Fibroblast of lung (primary cell): ENCODE results near the gene GOLGA5. TPM values are rescaled to one million over a fixed set of nuclear protein-coding genes. Genes with fewer than 3 reads are reported as not detected.

Experiments used
- DNase-seq, 2 donors: peaks; one replicate each; pipeline versions ENCODE4 v3.0.0 to v3.0.0-alpha.2; 2010; ENCODE audit warnings: low read depth in 2 of 2
- H2AFZ ChIP-seq: 2 replicates; pipeline ENCODE4 v1.5.1; 2012; ENCODE audit warnings: low read length, control low read depth, inconsistent platforms
- H3K27ac ChIP-seq: 2 replicates; pipeline ENCODE4 v1.5.1; 2011; ENCODE audit warnings: low read length, control low read depth; ENCODE audit not compliant: insufficient read depth
- H3K27me3 ChIP-seq: 2 replicates; pipeline ENCODE4 v1.5.1; 2011; ENCODE audit warnings: mild to moderate bottlenecking, low read length; ENCODE audit not compliant: control insufficient read depth, insufficient read depth
- H3K36me3 ChIP-seq: 2 replicates; pipeline ENCODE4 v1.5.1; 2011; ENCODE audit warnings: low read length; ENCODE audit not compliant: control insufficient read depth, insufficient read depth
- H3K4me1 ChIP-seq: 2 replicates; pipeline ENCODE4 v1.5.1; 2011; ENCODE audit warnings: low read length; ENCODE audit not compliant: control insufficient read depth, insufficient read depth; ENCODE audit errors: extremely low read depth
- H3K4me2 ChIP-seq: 2 replicates; pipeline ENCODE4 v1.5.1; 2011; ENCODE audit warnings: low read length, control low read depth; ENCODE audit not compliant: insufficient read depth; ENCODE audit errors: extremely low read depth
- H3K4me3 ChIP-seq, 4 experiments: fragments of 200-600 bp in 1 of 4; sonication (generic) in 1 of 4; replicated peaks in 1 of 4; 2 replicates each; pipeline ENCODE4 v1.5.1; 2011 to 2016; ENCODE audit warnings: low read length in 4 of 4, low read depth in 3 of 4, mild to moderate bottlenecking in 3 of 4, control low read depth in 2 of 4, inconsistent platforms in 1 of 4, mixed read lengths in 1 of 4; ENCODE audit not compliant: insufficient read depth in 1 of 4; ENCODE audit errors: control extremely low read depth in 1 of 4
- H3K79me2 ChIP-seq: 2 replicates; pipeline ENCODE4 v1.5.1; 2012; ENCODE audit warnings: mild to moderate bottlenecking, low read length, inconsistent platforms; ENCODE audit not compliant: control insufficient read depth, insufficient read depth
- H3K9ac ChIP-seq: 2 replicates; pipeline ENCODE4 v1.5.1; 2011; ENCODE audit warnings: mild to moderate bottlenecking, low read length, control low read depth; ENCODE audit not compliant: insufficient read depth
- H3K9me3 ChIP-seq: 2 replicates; pipeline ENCODE4 v1.5.1; 2012; ENCODE audit warnings: low read depth, low read length; ENCODE audit not compliant: control insufficient read depth, insufficient read depth
- H4K20me1 ChIP-seq: 2 replicates; pipeline ENCODE4 v1.5.1; 2011; ENCODE audit warnings: low read length; ENCODE audit not compliant: control insufficient read depth, insufficient read depth; ENCODE audit errors: extremely low read depth
- CTCF ChIP-seq, 2 donors: IDR thresholded peaks in 1 of 2; conservative IDR thresholded peaks in 1 of 2; 1 replicate in 1 of 2; 2 replicates in 1 of 2; pipeline ENCODE4 v1.5.1; 2011 to 2012; ENCODE audit warnings: low read length in 2 of 2, control low read depth in 1 of 2, inconsistent platforms in 1 of 2, low read depth in 1 of 2, mild to moderate bottlenecking in 1 of 2
- EZH2 ChIP-seq: IDR thresholded peaks from 2 replicates; pipeline ENCODE4 v1.5.1; 2012; ENCODE audit warnings: low read length, control low read depth, mild to moderate bottlenecking; ENCODE audit errors: missing control alignments
- polyA plus RNA-seq, 2 donors: library from polyadenylated mRNA; depleted of rRNA in 1 of 2; stranded (reverse) in 1 of 2; unstranded in 1 of 2; fragments of >200 nt; gene quantifications; 2 replicates each; pipeline ENCODE4 v1.2.1, GENCODE V29; 2011 to 2012; ENCODE audit warnings: missing spikeins in 1 of 2
- total RNA-seq: library from RNA; depleted of rRNA; stranded (reverse); fragments of >200 nt; gene quantifications from 2 replicates; pipeline ENCODE4 v1.2.1, GENCODE V29; 2014

GOLGA5 gene
- total and polyA plus RNA-seq, 2 donors (not counting 1 experiment from before 2014, with no cell fraction given): 46.9 to 71.1 TPM

- Histone ChIP-seq H3K79me2 (no peaks in the 10 kb centered on the region), H3K36me3 (no peaks in the 10 kb centered on the region), H3K4me1 (no peaks in the 10 kb centered on the region), H3K27me3 (peaks cover 4% of the 10 kb centered on the region), H4K20me1 (no peaks in the 10 kb centered on the region), H3K27ac (no peak overlapping the region), H3K4me2 (no peak overlapping the region), H3K4me3 (no peak overlapping the region), H3K9me3 (no peaks in the 10 kb centered on the region), H3K9ac (no peak overlapping the region), H2AFZ (no peak overlapping the region)
- TF ChIP-seq CTCF (conservative IDR thresholded peaks at IDR 0.05 in 1 of 2, IDR thresholded peaks at IDR 0.05 in 1 of 2; ENCODE audit: low read depth in 1 of 2, low read length in 2 of 2) (peak in 1 of 2 donors; percentile 7), EZH2 (no peak)
- peak; percentile 6 to 14 for DNase-seq
Measured at GRCh38 chr14:92880851-92881250, 86.7 kb downstream of the GOLGA5 start.

GRCh38 chr14:92883066-92883465 is 89.0 kb downstream of the GOLGA5 start:
- no peak overlapping the region for H3K9ac ChIP-seq
- H3K4me3 ChIP-seq: no peak overlapping the region
- H3K27ac ChIP-seq: no peak overlapping the region
- H3K36me3 ChIP-seq: no peaks in the 10 kb centered on the region
- TF ChIP-seq CTCF (conservative IDR thresholded peaks at IDR 0.05 in 1 of 2, IDR thresholded peaks at IDR 0.05 in 1 of 2; ENCODE audit: low read depth in 1 of 2, low read length in 2 of 2) (no peak), EZH2 (no peak)
- no peaks in the 10 kb centered on the region for H4K20me1 ChIP-seq
- no peak for DNase-seq
- H3K9me3 ChIP-seq: no peaks in the 10 kb centered on the region
- H2AFZ ChIP-seq: no peak overlapping the region
- no peak overlapping the region for H3K4me2 ChIP-seq
- no peaks in the 10 kb centered on the region for H3K4me1 ChIP-seq
- H3K27me3 ChIP-seq: peaks cover 4% of the 10 kb centered on the region
- no peaks in the 10 kb centered on the region for H3K79me2 ChIP-seq

GRCh38 chr14:92884410-92884809 is 90.3 kb downstream of the GOLGA5 start:
- H3K36me3 ChIP-seq: no peaks in the 10 kb centered on the region
- no peaks in the 10 kb centered on the region for H3K79me2 ChIP-seq
- no peak overlapping the region for H3K27ac ChIP-seq
- TF ChIP-seq CTCF (conservative IDR thresholded peaks at IDR 0.05 in 1 of 2, IDR thresholded peaks at IDR 0.05 in 1 of 2; ENCODE audit: low read depth in 1 of 2, low read length in 2 of 2): no peak
- TF ChIP-seq EZH2: no peak
- no peak overlapping the region for H3K4me3 ChIP-seq
- no peak for DNase-seq
- peaks cover 4% of the 10 kb centered on the region for H3K27me3 ChIP-seq
- H3K4me2 ChIP-seq: no peak overlapping the region
- no peaks in the 10 kb centered on the region for H4K20me1 ChIP-seq
- H3K9me3 ChIP-seq: no peaks in the 10 kb centered on the region
- H2AFZ ChIP-seq: no peak overlapping the region
- H3K9ac ChIP-seq: no peak overlapping the region
- no peaks in the 10 kb centered on the region for H3K4me1 ChIP-seq
